Stimulated activated CD8-positive, alpha-beta memory T cell treated with anti-CD3 and anti-CD28 coated beads, Interleukin-7, amount 100 ng/mL, for 4 hours (primary cell): Measurements from ENCODE around the gene DEFB124.
"Not testable (repeated sequence)": the region's sequence is repeated elsewhere in the genome, so short reads cannot be mapped to it uniquely, and the experiment has no call there.

Source experiments
- DNase-seq, 2 donors: peaks; one replicate each; pipeline ENCODE4 v3.0.0-alpha.2; 2020; ENCODE audit warnings: low read depth in 2 of 2

Gene DEFB124

GRCh38 chr20:31474758-31475427 lies at the start of gene DEFB124, which contains the start of gene REM1:
Gene DEFB124 (minus strand): TSS chr20:31475127. CDS start chr20:31473013, 2,114 bp downstream.
Gene REM1 (plus strand): TSS chr20:31475288. CDS start chr20:31476446, 1,158 bp downstream.
- DNase-seq: no peak

GRCh38 chr20:31523361-31524283 lies 48.7 kb upstream of the DEFB124 start:
- no peak for DNase-seq

DNA sequence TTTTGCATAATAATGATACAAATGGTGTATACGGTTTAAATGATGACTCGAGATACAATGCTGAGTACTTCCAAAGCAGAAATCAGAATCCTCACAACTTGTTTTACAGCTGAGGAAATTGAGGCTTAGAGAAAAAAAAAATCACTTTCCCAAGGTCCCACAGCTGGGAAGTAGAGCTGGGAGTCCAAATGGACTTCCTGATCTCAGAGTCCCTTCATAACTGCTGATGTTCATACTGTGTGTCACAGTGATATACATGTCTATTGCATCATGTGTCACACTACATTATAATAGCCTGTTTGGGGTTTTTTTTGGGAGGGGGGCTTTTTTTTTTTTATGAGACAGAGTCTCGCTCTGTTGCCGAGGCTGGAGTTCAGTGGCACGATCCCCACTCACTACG lies 47.8 kb upstream of the DEFB124 start:
- no peak for DNase-seq

DNA sequence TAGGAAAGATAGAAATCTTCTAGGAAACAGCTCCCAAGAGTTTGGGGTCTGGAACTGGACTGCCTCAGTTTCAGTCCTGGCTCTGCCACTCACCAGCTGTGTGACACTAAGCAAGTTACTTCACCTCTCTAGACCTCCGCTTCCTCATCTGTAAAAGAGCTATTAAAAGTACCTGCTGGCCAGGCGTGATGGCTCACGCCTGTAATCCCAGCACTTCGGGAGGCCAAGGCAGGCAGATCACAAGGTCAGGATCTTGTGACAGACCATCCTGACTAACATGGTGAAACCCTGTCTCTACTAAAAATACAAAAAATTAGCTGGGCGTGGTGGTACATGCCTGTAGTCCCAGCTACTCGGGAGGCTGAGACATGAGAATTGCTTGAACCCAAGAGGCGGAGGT lies 46.3 kb upstream of the DEFB124 start:
- DNase-seq: not testable (repeated sequence)

- DNase-seq: no peak
These were observed 42.4 kb upstream of the DEFB124 start for GRCh38 chr20:31517373-31517772.

DNA sequence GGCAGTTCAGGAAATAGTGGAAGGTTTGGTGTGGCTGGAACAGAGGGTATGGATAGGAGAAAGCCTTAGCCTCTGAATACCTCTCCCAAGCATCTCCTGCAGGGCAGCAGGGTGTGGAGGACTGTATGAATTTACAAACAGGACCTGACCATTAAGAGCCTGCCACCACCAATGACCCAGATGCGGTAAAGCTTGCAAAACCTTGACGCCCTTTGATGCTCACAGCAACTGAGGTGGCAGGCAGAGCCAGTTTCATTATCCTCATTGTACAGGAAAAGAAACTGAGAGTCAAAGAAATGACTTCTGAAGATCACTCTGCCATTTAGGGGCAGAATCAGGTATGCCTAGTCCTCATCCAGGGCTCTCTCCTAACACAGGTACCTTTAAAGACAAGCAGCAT lies 41.7 kb upstream of the DEFB124 start:
- DNase-seq: no peak

GRCh38 chr20:31516166-31516565 lies 41.2 kb upstream of the DEFB124 start:
- DNase-seq: no peak

DNA sequence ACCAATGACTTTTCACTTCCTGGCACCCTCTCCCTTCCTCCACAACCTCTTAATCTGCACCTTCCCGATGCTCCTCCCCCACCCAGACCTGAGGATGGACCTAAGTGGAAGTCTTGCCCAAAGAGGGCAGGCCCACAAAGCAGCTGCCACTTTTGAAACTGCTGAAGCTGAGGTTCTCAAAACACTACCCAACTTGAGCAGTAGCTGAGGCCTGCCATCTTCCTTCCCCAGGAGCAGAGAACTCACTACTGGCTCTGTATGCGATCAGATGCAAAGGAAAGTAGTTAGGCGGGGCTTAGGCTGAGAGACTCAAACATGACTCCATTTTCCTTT lies 40.8 kb upstream of the DEFB124 start:
- no peak for DNase-seq

GRCh38 chr20:31515072-31515774 lies 40.3 kb upstream of the DEFB124 start:
- DNase-seq: no peak

DNA sequence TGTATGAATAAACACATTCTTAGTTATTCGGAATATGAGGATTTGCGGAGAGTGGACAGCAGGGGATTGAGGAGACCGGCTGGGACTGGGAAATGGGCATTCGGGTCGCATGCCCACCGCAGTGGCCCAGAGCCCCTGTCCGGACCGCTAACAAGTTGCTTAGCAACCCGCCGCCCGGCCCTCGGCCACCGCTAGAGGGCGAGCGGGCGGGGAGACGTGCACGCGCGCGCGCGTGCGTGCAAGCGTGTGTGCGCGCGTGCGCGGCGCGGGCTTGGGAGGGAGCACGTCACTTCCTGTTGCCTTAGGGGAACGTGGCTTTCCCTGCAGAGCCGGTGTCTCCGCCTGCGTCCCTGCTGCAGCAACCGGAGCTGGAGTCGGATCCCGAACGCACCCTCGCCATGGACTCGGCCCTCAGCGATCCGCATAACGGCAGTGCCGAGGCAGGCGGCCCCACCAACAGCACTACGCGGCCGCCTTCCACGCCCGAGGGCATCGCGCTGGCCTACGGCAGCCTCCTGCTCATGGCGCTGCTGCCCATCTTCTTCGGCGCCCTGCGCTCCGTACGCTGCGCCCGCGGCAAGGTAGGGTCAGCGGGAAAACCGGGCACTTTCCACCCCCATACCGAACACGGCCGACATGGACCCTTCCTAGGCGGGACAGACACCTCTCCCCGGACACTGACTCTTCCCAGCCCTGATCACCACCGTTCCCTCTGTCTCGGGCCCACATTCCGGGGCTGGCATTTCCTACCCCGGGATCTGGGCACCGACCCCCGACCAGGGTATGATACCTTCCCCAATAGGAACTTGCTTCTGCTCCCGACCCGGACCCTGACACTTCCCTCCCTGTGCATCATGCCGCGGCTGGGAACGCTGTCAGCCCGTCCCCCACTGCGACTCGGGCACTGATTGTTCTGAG lies 39.5 kb upstream of the DEFB124 start, which contains the start of gene HM13:
TSS of gene HM13 (plus strand) at position 289 of the 918 bp plus-strand sequence. CDS start at position 399, 110 bp downstream.
- DNase-seq: peak; percentile 80 to 84

DNA sequence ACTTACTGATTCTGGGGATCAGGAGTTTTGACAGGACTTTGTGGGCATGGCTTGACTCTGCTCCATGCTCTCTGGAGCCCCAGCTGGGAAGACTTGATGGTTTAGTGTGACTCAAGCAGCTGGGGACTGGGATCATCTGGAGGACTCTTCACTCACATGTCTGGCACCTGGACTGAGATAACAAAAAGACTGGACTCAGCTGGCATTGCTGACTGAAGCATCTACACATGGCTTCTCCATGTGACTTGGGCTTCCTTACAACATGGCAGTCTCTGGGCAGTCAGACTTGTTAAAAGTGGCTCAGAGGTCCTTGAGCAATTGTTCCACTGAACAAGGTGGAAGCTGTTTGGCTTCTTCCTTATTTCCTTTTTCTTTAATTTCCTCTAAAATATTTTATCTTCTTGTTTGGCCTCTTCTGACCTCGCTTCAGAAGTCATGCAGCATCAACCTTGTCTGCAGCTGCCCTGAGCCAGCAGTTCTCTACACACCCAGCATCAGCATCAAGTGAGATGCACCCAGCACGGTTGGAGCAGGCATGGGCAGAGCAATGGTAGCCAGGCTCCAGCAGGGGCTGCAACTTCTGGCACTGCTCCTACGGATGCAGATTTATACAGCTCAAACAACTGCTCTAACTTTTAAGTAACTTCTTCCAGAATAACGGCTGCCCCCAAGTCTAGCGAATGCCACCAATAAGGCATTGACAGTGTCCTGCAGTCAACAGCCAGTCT lies 33.8 kb upstream of the DEFB124 start:
- no peak for DNase-seq

DNA sequence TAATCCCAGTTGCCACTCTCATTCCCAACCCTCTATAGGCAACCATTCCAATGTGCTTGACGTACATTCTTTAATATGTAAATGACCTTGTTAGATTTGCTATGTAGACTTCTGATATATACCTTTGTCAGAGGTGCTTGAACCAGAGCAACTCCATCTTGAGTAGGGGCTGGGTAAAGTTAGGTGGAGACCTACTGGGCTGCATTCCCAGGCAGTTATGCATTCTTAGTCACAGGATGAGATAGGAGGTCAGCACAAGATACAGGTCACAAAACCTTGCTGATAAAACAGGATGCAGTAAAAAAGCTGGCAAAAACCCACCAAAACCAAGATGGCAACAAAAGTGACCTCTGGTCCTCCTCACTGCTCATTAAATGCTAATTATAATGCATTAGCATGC lies 31.0 kb upstream of the DEFB124 start:
- DNase-seq: no peak

- DNase-seq: peak; percentile 49 to 58
These were observed 28.2 kb upstream of the DEFB124 start for GRCh38 chr20:31502884-31503673.

DNA sequence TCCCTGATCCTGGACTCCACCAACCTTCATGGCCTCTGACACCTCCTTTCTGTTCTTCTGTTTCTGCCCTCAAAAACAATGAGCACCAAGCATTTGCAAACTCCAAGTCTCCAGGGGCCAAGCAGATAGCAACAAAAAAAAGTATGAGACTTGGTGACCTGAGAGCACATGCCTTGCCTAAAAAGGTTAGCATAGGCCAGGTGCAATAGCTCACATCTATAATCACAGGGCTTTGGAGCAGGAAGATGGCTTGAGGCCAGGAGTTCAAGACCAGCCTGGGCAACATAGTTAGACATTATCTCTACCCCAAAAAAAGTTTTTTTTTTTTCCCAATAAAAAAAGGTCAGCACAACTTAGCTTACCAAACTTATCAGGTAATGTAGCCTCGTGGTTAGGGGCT lies 25.6 kb upstream of the DEFB124 start:
- DNase-seq: no peak

DNA sequence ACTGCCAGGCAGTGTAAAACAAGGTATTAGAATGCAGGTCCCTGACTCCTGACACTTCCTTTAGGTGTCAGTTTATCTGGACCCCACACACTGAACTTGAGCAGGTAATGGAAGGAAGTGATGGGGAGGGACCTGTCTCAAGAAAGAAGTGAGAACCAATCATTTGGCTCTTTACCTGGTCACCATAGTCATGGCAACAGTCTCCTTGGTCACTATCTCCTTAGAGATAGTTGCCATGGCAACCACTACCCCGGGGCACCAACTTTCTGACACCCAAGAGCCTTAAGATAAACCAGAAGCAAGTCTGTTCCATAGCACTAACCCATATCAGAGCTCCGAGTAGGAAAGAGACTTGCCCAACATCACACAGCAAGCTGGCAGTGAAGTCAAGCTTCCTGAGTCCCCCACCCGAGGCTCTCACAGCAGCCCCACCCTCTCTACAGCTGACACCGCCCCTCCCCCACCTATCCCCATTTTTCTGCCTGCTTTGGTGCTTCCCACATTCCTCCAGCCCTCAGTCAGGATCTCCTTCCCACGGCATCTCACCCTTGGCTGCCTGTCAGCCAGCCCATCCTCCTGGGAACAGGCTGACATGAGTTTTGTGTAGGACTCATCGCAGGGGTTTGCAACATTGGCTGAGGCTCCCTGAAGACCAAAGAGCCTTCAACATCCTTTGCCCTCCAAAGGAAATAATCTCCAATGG lies 23.1 kb upstream of the DEFB124 start:
- DNase-seq: no peak

DNA sequence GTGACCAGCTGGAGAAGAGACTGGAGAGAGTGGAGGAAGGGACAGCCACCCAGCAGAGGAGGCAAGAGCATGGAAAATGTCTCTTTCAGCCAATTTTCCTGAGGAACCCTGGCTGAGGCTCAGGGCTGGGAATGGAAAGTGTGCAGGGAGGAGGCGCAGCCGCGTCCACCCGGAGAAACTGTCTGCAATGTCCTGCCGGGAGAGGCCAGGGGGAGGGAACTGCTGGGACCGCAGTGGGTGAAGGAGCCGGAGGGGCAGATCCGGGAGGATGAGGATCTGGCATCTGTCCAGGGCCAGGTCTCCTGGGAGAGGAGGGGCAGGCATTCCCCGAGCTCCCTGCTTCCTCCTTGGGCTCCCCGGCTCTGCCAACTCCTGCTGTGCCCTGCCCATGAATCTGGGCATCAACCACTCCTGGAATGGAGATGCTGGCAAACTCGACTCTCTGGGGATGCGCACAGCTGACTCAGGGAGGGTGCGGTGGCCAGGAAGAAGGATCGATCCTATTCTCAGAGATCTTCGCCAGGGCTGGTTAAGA lies 21.9 kb upstream of the DEFB124 start:
- DNase-seq: no peak

DNA sequence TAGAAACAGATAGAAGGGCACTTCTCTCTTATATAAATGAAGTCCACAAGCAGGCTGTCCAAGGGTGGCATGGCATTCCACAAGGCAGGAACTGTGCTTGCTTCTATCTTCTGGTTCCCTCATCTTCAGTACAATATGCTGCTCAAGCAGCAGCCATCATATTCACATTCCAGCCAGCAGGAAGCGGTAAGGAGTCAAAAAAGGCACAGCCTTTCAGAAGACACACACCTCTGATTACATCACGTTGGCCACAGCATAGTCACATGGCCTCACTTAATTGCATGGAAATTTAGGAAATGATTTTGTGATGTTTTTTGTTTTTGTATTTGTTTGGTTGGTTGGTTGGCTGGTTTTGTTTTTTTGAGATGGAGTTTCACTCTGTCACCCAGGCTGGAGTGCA lies 19.2 kb upstream of the DEFB124 start:
- DNase-seq: no peak

GRCh38 chr20:31490752-31491151 lies 15.8 kb upstream of the DEFB124 start:
- no peak for DNase-seq

DNA sequence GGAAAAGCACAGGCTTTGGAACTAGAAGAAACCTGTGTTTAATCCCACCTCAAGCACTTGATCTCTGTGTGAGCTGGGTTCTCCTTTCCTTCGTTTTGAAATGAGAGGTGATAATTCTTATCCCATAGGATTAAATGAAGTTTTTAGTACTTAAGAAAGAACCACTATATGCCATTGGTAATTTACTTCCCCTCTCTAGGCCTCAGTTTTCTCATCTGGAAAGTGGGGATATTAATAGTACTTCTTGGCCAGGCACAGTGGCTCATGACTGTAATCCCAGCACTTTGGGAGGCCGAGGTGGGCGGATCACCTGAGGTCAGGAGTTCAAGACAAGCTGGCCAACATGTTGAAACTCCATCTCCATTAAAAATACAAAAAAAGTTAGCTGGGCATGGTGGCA lies 14.2 kb upstream of the DEFB124 start:
- no peak for DNase-seq
